Measurements from ENCODE around the gene ASAH2B. TPM values are rescaled to one million over a fixed set of nuclear protein-coding genes. Genes with fewer than 3 reads are reported as not detected.

ASAH2B gene
- total and polyA plus RNA-seq, 2 donors (not counting 3 experiments of a cell fraction or from before 2014, with no cell fraction given), result 1.9 to 6.5 TPM

- no peak overlapping the region for H3K4me2 ChIP-seq (ENCODE audit: insufficient read depth, low read length)
- no peak overlapping the region for H3K4me3 ChIP-seq (replicated peaks in 1 of 3; ENCODE audit: insufficient read depth in 1 of 3, low read depth in 1 of 3, low read length in 3 of 3)
- no peaks in the 10 kb centered on the region for H3K79me2 ChIP-seq (ENCODE audit: control insufficient read depth, insufficient read depth, low read length)
- H3K9me3 ChIP-seq (replicated peaks; ENCODE audit: control insufficient read depth, insufficient read depth, low read length), result no peaks in the 10 kb centered on the region
- intact Hi-C loops (cut with micrococcal nuclease) (no loop called here), dilution Hi-C loops (cut with MboI; ENCODE audit: extremely low pct_ligation_motif_present, low sequenced_read_pairs) (no loop called here)
- no peak for DNase-seq (ENCODE audit: low read depth, low spot score)
- ChIA-PET CTCF (interaction anchor here (2.4 kb wide), 1 partner anchor 17 kb away, joined by 12 read pairs; no protein-coding TSS in a partner anchor), POLR2A (no interaction called here)
- H3K27me3 ChIP-seq (ENCODE audit: control insufficient read depth in 2 of 2, insufficient read depth in 2 of 2, low read length in 2 of 2), result peaks cover 2 to 18% of the 10 kb centered on the region in 2 experiments
- no peaks in the 10 kb centered on the region for H3K9me1 ChIP-seq (replicated peaks; ENCODE audit: control insufficient read depth, extremely low read depth, insufficient read depth, low read length)
- no peak for FAIRE-seq
- no peak overlapping the region for H2AFZ ChIP-seq (ENCODE audit: low read depth, low read length)
- BruUV-seq (replicated peaks), result no TSS peak
- no peak overlapping the region for H3K9ac ChIP-seq (replicated peaks; ENCODE audit: extremely low read depth, insufficient read depth, low read length)
- no peaks in the 10 kb centered on the region for H3K36me3 ChIP-seq (ENCODE audit: control insufficient read depth in 2 of 2, extremely low read depth in 1 of 2, insufficient read depth in 2 of 2, low read length in 2 of 2)
- TF ChIP-seq JUN (IDR thresholded peaks at IDR 0.05; ENCODE audit: borderline replicate concordance, insufficient read depth, insufficient read length, low read depth) (no peak), GATA2 (IDR thresholded peaks at IDR 0.05; ENCODE audit: insufficient read depth, insufficient read length, low read depth, low read length) (no peak), MYC (IDR thresholded peaks at IDR 0.05; ENCODE audit: low read depth, low read length) (no peak), EZH2 (IDR thresholded peaks at IDR 0.05; ENCODE audit: borderline replicate concordance, low read depth, low read length, severe bottlenecking) (no peak), FOS (IDR thresholded peaks at IDR 0.05; ENCODE audit: borderline replicate concordance, insufficient read depth, low read length) (no peak), MAX (IDR thresholded peaks at IDR 0.05; ENCODE audit: insufficient read depth, insufficient read length) (no peak), POLR2A (IDR thresholded peaks at IDR 0.05; ENCODE audit: low read depth, low read length) (no peak), CTCF (IDR thresholded peaks at IDR 0.05; ENCODE audit: extremely low read depth in 1 of 2, insufficient read depth in 1 of 2, low read depth in 1 of 2, low read length in 2 of 2) (no peak), POLR2AphosphoS5 (IDR thresholded peaks at IDR 0.05; ENCODE audit: insufficient read depth, low read depth, low read length) (no peak)
- no peaks in the 10 kb centered on the region for H3K4me1 ChIP-seq (ENCODE audit: control insufficient read depth, extremely low read depth, insufficient read depth, low read length)
- H3K27ac ChIP-seq (ENCODE audit: insufficient read depth, low read depth, low read length), result no peak overlapping the region
- no peaks in the 10 kb centered on the region for H4K20me1 ChIP-seq (replicated peaks; ENCODE audit: control insufficient read depth, extremely low read depth, insufficient read depth, low read length)
Observed at GRCh38 chr10:50805981-50806622, 66.4 kb downstream of the ASAH2B start.

All from endothelial cell of umbilical vein (primary cell).